SK-N-SH (cell line): ENCODE measurements around the gene ALPI. TPM values are rescaled to one million over a fixed set of nuclear protein-coding genes. Genes with fewer than 3 reads are reported as not detected.

ENCODE experiments used
- CTCF ChIA-PET: fragments of 300-600, 350-600 bp; formaldehyde crosslinking; extraction: SDS; loops from one replicate; lab custom pipeline; 2021; lab: Yijun Ruan, JAX
- POLR2A ChIA-PET: fragments of 350-600 bp; sonication (Branson Sonifier 250); formaldehyde crosslinking; extraction: SDS; loops from one replicate; lab custom pipeline; 2020; ENCODE audit warnings: antibody characterized with exemption, inconsistent platforms; lab: Yijun Ruan, JAX
- DNase-seq: peaks from one replicate; pipeline ENCODE4 v3.0.0; 2012
- H2AFZ ChIP-seq: fragments of 200-600 bp; sonication (generic); 2 replicates; pipeline ENCODE4 v1.8.1; 2016; ENCODE audit warnings: antibody characterized with exemption, mild to moderate bottlenecking, low read depth
- H3F3A ChIP-seq: fragments of 200-600 bp; sonication (generic); replicated peaks from 2 replicates; pipeline ENCODE3; 2016; ENCODE audit warnings: antibody characterized with exemption, mild to moderate bottlenecking; ENCODE audit not compliant: insufficient read depth
- H3K27ac ChIP-seq, 2 experiments: fragments of 200-500 bp in 1 of 2; fragments of 200-600 bp in 1 of 2; sonication (Bioruptor generic) in 1 of 2; sonication (generic), shearing (Covaris generic) in 1 of 2; 2 replicates each; pipeline versions ENCODE4 v1.5.1 to v1.6.1; 2014 to 2016; ENCODE audit warnings: low read depth in 2 of 2, inconsistent platforms in 1 of 2, low read length in 1 of 2, mild to moderate bottlenecking in 1 of 2, mixed read lengths in 1 of 2
- H3K27me3 ChIP-seq: fragments of 200-600 bp; sonication (generic), shearing (Covaris generic); 2 replicates; pipeline ENCODE4 v1.6.1; 2016; ENCODE audit warnings: mixed run types; ENCODE audit not compliant: insufficient read depth
- H3K36me3 ChIP-seq, 2 experiments: fragments of 200-500 bp in 1 of 2; fragments of 200-600 bp in 1 of 2; sonication (Bioruptor generic) in 1 of 2; sonication (generic) in 1 of 2; replicated peaks in 1 of 2; 2 replicates each; pipeline versions ENCODE3 to v1.5.1; 2014 to 2016; ENCODE audit warnings: low read length in 1 of 2, mild to moderate bottlenecking in 1 of 2; ENCODE audit not compliant: insufficient read depth in 2 of 2, control insufficient read depth in 1 of 2
- H3K4me1 ChIP-seq, 2 experiments: fragments of 200-500 bp in 1 of 2; fragments of 200-600 bp in 1 of 2; sonication (Bioruptor generic) in 1 of 2; sonication (generic), shearing (Covaris generic) in 1 of 2; 2 replicates each; pipeline versions ENCODE4 v1.5.1 to v1.6.1; 2014 to 2016; ENCODE audit warnings: low read depth in 1 of 2, low read length in 1 of 2, mixed run types in 1 of 2; ENCODE audit not compliant: insufficient read depth in 2 of 2, control insufficient read depth in 1 of 2
- H3K4me2 ChIP-seq: fragments of 200-600 bp; sonication (generic), shearing (Covaris generic); 2 replicates; pipeline ENCODE4 v1.6.1; 2017; ENCODE audit warnings: mixed run types
- H3K4me3 ChIP-seq, 2 experiments: fragments of 200-500 bp in 1 of 2; fragments of 200-600 bp in 1 of 2; sonication (Bioruptor generic) in 1 of 2; sonication (generic), shearing (Covaris generic) in 1 of 2; 2 replicates each; pipeline versions ENCODE4 v1.5.1 to v1.8.1; 2014 to 2016; ENCODE audit warnings: low read depth in 2 of 2, inconsistent platforms in 1 of 2, low read length in 1 of 2, mild to moderate bottlenecking in 1 of 2, mixed read lengths in 1 of 2, moderate library complexity in 1 of 2
- H3K79me2 ChIP-seq: fragments of 200-600 bp; sonication (generic); 2 replicates; pipeline ENCODE4 v1.8.1; 2017; ENCODE audit warnings: mild to moderate bottlenecking; ENCODE audit not compliant: insufficient read depth
- H3K9ac ChIP-seq: fragments of 200-600 bp; sonication (generic); 2 replicates; pipeline ENCODE4 v1.6.1; 2017; ENCODE audit warnings: mixed run types
- H3K9me2 ChIP-seq: fragments of 200-600 bp; sonication (generic); 2 replicates; pipeline ENCODE4 v1.6.1; 2017; ENCODE audit warnings: mixed run types
- H3K9me3 ChIP-seq: fragments of 200-600 bp; sonication (generic); 2 replicates; pipeline ENCODE4 v1.6.1; 2017; ENCODE audit warnings: mixed run types, mild to moderate bottlenecking, moderate library complexity
- H4K20me1 ChIP-seq: fragments of 200-600 bp; sonication (generic); 2 replicates; pipeline ENCODE4 v1.6.1; 2017; ENCODE audit warnings: mild to moderate bottlenecking, mixed run types; ENCODE audit not compliant: insufficient read depth
- CHD2 ChIP-seq: fragments of 150-350 bp; IDR thresholded peaks from 2 replicates; pipeline ENCODE4 v1.6.1; 2018; ENCODE audit warnings: low read length; ENCODE audit not compliant: partially characterized antibody
- ELF1 ChIP-seq: IDR thresholded peaks from 2 replicates; pipeline ENCODE4 v1.4.0; 2012
- EZH2phosphoT487 ChIP-seq: fragments of 200-600 bp; sonication (generic); IDR thresholded peaks from 2 replicates; pipeline ENCODE4 v1.6.1; 2017; ENCODE audit warnings: low read depth, mixed run types, mild to moderate bottlenecking, antibody characterized with exemption, moderate library complexity, borderline replicate concordance
- FOSL2 ChIP-seq: IDR thresholded peaks from 2 replicates; pipeline ENCODE4 v1.4.0; 2012; ENCODE audit warnings: low read depth, mild to moderate bottlenecking, moderate library complexity, borderline replicate concordance
- GABPA ChIP-seq: IDR thresholded peaks from 2 replicates; pipeline ENCODE4 v1.4.0; 2012; ENCODE audit warnings: low read depth, mild to moderate bottlenecking
- GATA2 ChIP-seq: sonication (generic); formaldehyde crosslinking; IDR thresholded peaks from 2 replicates; pipeline ENCODE4 v1.5.0; 2020; ENCODE audit warnings: mild to moderate bottlenecking, missing genetic modification reagents
- JUND ChIP-seq: IDR thresholded peaks from 2 replicates; pipeline ENCODE4 v1.4.0; 2012
- MAX ChIP-seq: IDR thresholded peaks from 2 replicates; pipeline ENCODE4 v1.4.0; 2012; ENCODE audit warnings: low read depth
- MEF2A ChIP-seq: IDR thresholded peaks from 2 replicates; pipeline ENCODE4 v1.4.0; 2012; ENCODE audit warnings: low read depth, borderline replicate concordance
- MXI1 ChIP-seq: IDR thresholded peaks from 2 replicates; pipeline ENCODE4 v1.6.1; 2012; ENCODE audit warnings: mild to moderate bottlenecking, low read depth, low read length, improper control_type of control experiment
- NRF1 ChIP-seq: IDR thresholded peaks from 2 replicates; pipeline ENCODE4 v1.6.1; 2012; ENCODE audit warnings: low read depth, mild to moderate bottlenecking, low read length
- PBX3 ChIP-seq: IDR thresholded peaks from 2 replicates; pipeline ENCODE4; 2012
- POLR2AphosphoS5 ChIP-seq: IDR thresholded peaks from 2 replicates; pipeline ENCODE4 v1.6.1; 2012; ENCODE audit warnings: low read depth, low read length
- RAD21 ChIP-seq: IDR thresholded peaks from 2 replicates; pipeline ENCODE4 v1.6.1; 2012; ENCODE audit warnings: mild to moderate bottlenecking, low read length
- RCOR1 ChIP-seq: fragments of 150-350 bp; IDR thresholded peaks from 2 replicates; pipeline ENCODE4 v1.6.1; 2017; ENCODE audit warnings: antibody characterized with exemption, low read length
- RXRA ChIP-seq: IDR thresholded peaks from 2 replicates; pipeline ENCODE4 v1.4.0; 2012; ENCODE audit warnings: low read depth, mild to moderate bottlenecking, borderline replicate concordance
- TAF1 ChIP-seq: IDR thresholded peaks from 2 replicates; pipeline ENCODE4 v1.6.1; 2012; ENCODE audit warnings: low read depth, mild to moderate bottlenecking, low read length, moderate library complexity, borderline replicate concordance
- USF1 ChIP-seq: IDR thresholded peaks from 2 replicates; pipeline ENCODE4 v1.4.0; 2012; ENCODE audit warnings: low read depth, borderline replicate concordance
- YY1 ChIP-seq: IDR thresholded peaks from 2 replicates; pipeline ENCODE4 v1.4.0; 2012; ENCODE audit warnings: low read depth, mild to moderate bottlenecking
- ZBTB33 ChIP-seq: IDR thresholded peaks from 2 replicates; pipeline ENCODE4 v1.4.0; 2012; ENCODE audit warnings: low read depth, borderline replicate concordance
- WGBS: methylation state at CpG from one replicate; pipeline ENCODE4 v1.1.6; 2017; ENCODE audit warnings: low lambda C conversion rate; 5-methylcytosine and 5-hydroxymethylcytosine counted together
- polyA plus RNA-seq, 3 experiments: library from polyadenylated mRNA; depleted of rRNA; stranded (reverse); fragments of >200 nt; gene quantifications; 2 replicates each; pipeline ENCODE4 v1.2.3, GENCODE V29; 2012

ALPI gene
- polyA plus RNA-seq, 1 of the 3 experiments (the other 2 are of a cell fraction) = not detected

GRCh38 chr2:232435805-232436204 is 20.1 kb upstream of the ALPI start:
- Histone ChIP-seq H3K9ac (no peak overlapping the region), H4K20me1 (no peaks in the 10 kb centered on the region), H3K4me1 (no peaks in the 10 kb centered on the region; a peak in 1 of 4 replicates), H3K4me2 (no peak overlapping the region), H3F3A (no peaks in the 10 kb centered on the region), H3K27ac (no peak overlapping the region), H3K79me2 (no peaks in the 10 kb centered on the region), H3K27me3 (no peaks in the 10 kb centered on the region; the same call in 1 of the 2 replicates), H3K9me3 (no peaks in the 10 kb centered on the region), H3K9me2 (no peaks in the 10 kb centered on the region), H3K4me3 (no peak overlapping the region), H3K36me3 (no peaks in the 10 kb centered on the region), H2AFZ (no peak overlapping the region)
- WGBS = 69% methylated on average over 7 of the region's 7 CpGs
- CTCF ChIA-PET = interaction anchor here (1.0 to 5.0 kb wide), 9 partner anchors 9 to 535 kb away, joined by 3 to 40 read pairs (median 5); no protein-coding TSS in a partner anchor
- peak; percentile 5 for DNase-seq
- no peak for TF ChIP-seq CHD2
- TF ChIP-seq MXI1 = no peak
- TF ChIP-seq USF1 = no peak
- TF ChIP-seq RAD21 = no peak
- TF ChIP-seq FOSL2 = no peak
- TF ChIP-seq RXRA = no peak
- no peak for TF ChIP-seq POLR2AphosphoS5
- no peak for TF ChIP-seq TAF1
- no peak for TF ChIP-seq ELF1
- no peak for TF ChIP-seq JUND
- TF ChIP-seq MEF2A = no peak
- no peak for TF ChIP-seq MAX
- TF ChIP-seq YY1 = no peak
- TF ChIP-seq ZBTB33 = no peak
- TF ChIP-seq GABPA = no peak
- no peak for TF ChIP-seq PBX3
- TF ChIP-seq GATA2 (CRISPR knock-in tag) = no peak
- TF ChIP-seq RCOR1 = no peak
- TF ChIP-seq EZH2phosphoT487 = no peak
- TF ChIP-seq NRF1 = no peak
- POLR2A ChIA-PET = no interaction called here
